Right cardiac atrium (tissue), 5 donors: Measurements from ENCODE around the gene HTR3A. TPM values are rescaled to one million over a fixed set of nuclear protein-coding genes. Genes with fewer than 3 reads are reported as not detected.
A peak's percentile ranks its signal among the peaks of the same experiment; 100 is the strongest.

ENCODE experiments used
- ATAC-seq, 2 donors: fragments of 200-7000 bp; cut with Tn5 transposase; one replicate each; pipeline versions ENCODE4 v1.8.0 to v1.9.1; 2020; ENCODE audit warnings: moderate library complexity in 2 of 2, mild to moderate bottlenecking in 1 of 2
- DNase-seq, 3 donors: peaks; one replicate each; pipeline ENCODE4 v3.0.0-alpha.2; 2020
- H3K27ac ChIP-seq: one replicate; pipeline ENCODE4 v1.5.1; 2013; ENCODE audit warnings: mild to moderate bottlenecking, low read length, control low read depth, moderate library complexity
- H3K27me3 ChIP-seq: one replicate; pipeline ENCODE4 v1.6.1; 2013; ENCODE audit not compliant: control insufficient read depth, insufficient read depth
- H3K4me1 ChIP-seq: one replicate; pipeline ENCODE4 v1.6.1; 2013; ENCODE audit warnings: low read length; ENCODE audit not compliant: control insufficient read depth, insufficient read depth
- H3K4me3 ChIP-seq: one replicate; pipeline ENCODE4 v1.5.1; 2013; ENCODE audit warnings: low read length, control low read depth
- H3K9me3 ChIP-seq: one replicate; pipeline ENCODE4 v1.6.1; 2013; ENCODE audit warnings: low read length; ENCODE audit not compliant: control insufficient read depth
- WGBS: extraction: QIAGEN DNeasy Blood & Tissue Kit; methylation state at CpG from one replicate; pipeline ENCODE4 v1.1.7; 2013; 5-methylcytosine and 5-hydroxymethylcytosine counted together
- intact Hi-C, 4 donors: fragments of 100-400 bp; cut with DNase I; formaldehyde crosslinking; loops; one replicate each; pipeline versions ENCODE4 v1.11.0 to v1.14.0; 2022 to 2023
- polyA plus RNA-seq: library from polyadenylated mRNA; stranded (reverse); fragments of 200-250 nt; gene quantifications from one replicate; pipeline ENCODE4 v1.2.3, GENCODE V29; 2013
- total RNA-seq, 4 donors: library from RNA; stranded (reverse); fragmentation: NEBNext Ultra II Directional; extraction: Animal tissue kit (Norgen Biotek cat#: 25700); gene quantifications; one replicate each; pipeline ENCODE4 v1.2.1, GENCODE V29; 2021
- donor health status: healthy with polysubstance abuse.
- donor health status: DM: no; HTN: yes; CAD: no.
- donor health status: DM: no; HTN: no; CAD: no.
- donor health status: DM: no; HTN: yes; CAD: no; lungs with severe emphysema.
- donor health status: DM: yes; HTN: yes; CAD: no.

Gene HTR3A
- total and polyA plus RNA-seq, 5 donors, result 0.09 TPM; not detected in 4

GRCh38 chr11:114034956-114035355 is 60.0 kb downstream of the HTR3A start:
- Histone ChIP-seq H3K4me3 (no peak overlapping the region), H3K9me3 (no peaks in the 10 kb centered on the region), H3K4me1 (no peaks in the 10 kb centered on the region), H3K27ac (no peak overlapping the region), H3K27me3 (no peaks in the 10 kb centered on the region)
- no peak for ATAC-seq
- 87% methylated on average over 11 of the region's 11 CpGs for WGBS
- intact Hi-C loops, result loop anchor here in 2 of 4 donors (5.0 kb wide), 3 partner anchors 147 to 227 kb away; no protein-coding TSS in a partner anchor
- no peak for DNase-seq

DNA sequence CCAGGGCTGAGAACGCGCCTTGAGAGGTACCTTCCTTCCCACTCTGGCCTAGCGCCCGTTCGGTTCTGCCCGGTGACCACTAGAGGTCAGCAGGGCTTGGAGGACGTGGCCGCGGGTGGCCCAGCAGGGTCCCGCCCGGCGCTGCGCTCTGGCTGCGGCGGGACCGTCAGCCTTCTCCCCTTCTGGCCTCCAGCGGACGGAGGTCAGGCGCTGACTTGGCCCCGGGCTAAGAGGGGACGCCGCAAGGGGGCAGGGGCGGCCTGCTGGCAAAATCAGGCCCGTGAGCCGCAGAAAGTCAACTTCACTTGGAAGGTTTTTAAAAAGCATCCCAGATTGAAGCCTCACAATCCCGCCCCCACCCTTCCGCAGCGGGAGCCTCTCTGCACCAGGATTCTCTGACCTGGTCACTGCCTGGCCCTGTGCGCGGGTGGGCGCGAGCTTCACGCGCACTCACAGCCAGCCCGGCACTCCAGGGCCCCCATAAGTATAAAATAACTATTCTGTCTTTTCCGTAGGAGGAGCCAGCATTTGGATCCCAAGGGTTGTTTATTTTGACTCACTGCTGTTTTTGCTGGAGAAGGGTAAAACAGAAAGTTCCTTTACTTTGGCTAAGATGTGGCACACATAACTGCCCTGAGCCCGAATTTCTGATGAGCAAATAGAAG is 61.4 kb downstream of the HTR3A start:
- Histone ChIP-seq H3K27me3 (no peaks in the 10 kb centered on the region), H3K4me3 (peak overlapping the region; percentile 15), H3K4me1 (peaks cover 2% of the 10 kb centered on the region), H3K9me3 (no peaks in the 10 kb centered on the region), H3K27ac (peak overlapping the region; percentile 38)
- peak; percentile 88 to 94 (median 94) for DNase-seq
- ATAC-seq, result peak; percentile 94 to 96
- intact Hi-C loops, result loop anchor here in 3 of 4 donors (2.0 to 5.0 kb wide), 4 partner anchors 146 to 226 kb away; no protein-coding TSS in a partner anchor
- WGBS, result 3% methylated on average over 37 of the region's 37 CpGs

- H3K9me3 ChIP-seq, result no peaks in the 10 kb centered on the region
- H3K4me1 ChIP-seq, result peaks cover 2% of the 10 kb centered on the region
- no peaks in the 10 kb centered on the region for H3K27me3 ChIP-seq
- WGBS, result 95% methylated on average over 3 of the region's 3 CpGs
- no peak overlapping the region for H3K27ac ChIP-seq
- intact Hi-C loops, result loop anchor here in 3 of 4 donors (2.0 to 5.0 kb wide), 4 partner anchors 145 to 225 kb away; no protein-coding TSS in a partner anchor
- ATAC-seq (peak in 1 of 2 donors; percentile 3), DNase-seq (no peak)
- H3K4me3 ChIP-seq, result no peak overlapping the region
Measured at GRCh38 chr11:114036958-114037357, 62.0 kb downstream of the HTR3A start.

GRCh38 chr11:114039551-114039950 is 64.6 kb downstream of the HTR3A start:
- ATAC-seq (no peak), DNase-seq (no peak)
- WGBS, result 79% methylated on average over 3 of the region's 3 CpGs
- Histone ChIP-seq H3K4me1 (peaks cover 4% of the 10 kb centered on the region), H3K9me3 (no peaks in the 10 kb centered on the region), H3K4me3 (no peak overlapping the region), H3K27ac (no peak overlapping the region), H3K27me3 (no peaks in the 10 kb centered on the region)
- intact Hi-C loops, result loop anchor here in 2 of 4 donors (5.0 kb wide), 3 partner anchors 143 to 223 kb away; no protein-coding TSS in a partner anchor

Other genes starting within 250 kb of the HTR3A start
- 10 to 100 TPM in 1 of 4 donors, 1 to 10 TPM in 3; 9.1 to 10.2 (median 9.5) TPM for gene ZW10, start 201.4 kb upstream of the HTR3A start, total RNA-seq
- 4.2 TPM for gene ZW10, start 201.4 kb upstream of the HTR3A start, polyA plus RNA-seq
- gene CLDN25, start 195.3 kb upstream of the HTR3A start, total RNA-seq, result not detected
- gene CLDN25, start 195.3 kb upstream of the HTR3A start, polyA plus RNA-seq, result not detected
- gene USP28, start 99.5 kb upstream of the HTR3A start, total RNA-seq, result 100 to 1,000 TPM in 2 of 4 donors, 10 to 100 TPM in 2; 93.6 to 109 (median 99.9) TPM
- gene USP28, start 99.5 kb upstream of the HTR3A start, polyA plus RNA-seq, result 39.8 TPM
- gene HTR3B, start 70.3 kb upstream of the HTR3A start, total RNA-seq, result not detected
- gene HTR3B, start 70.3 kb upstream of the HTR3A start, polyA plus RNA-seq, result not detected
- 10 to 100 TPM; 61.5 to 89.7 (median 79.4) TPM for gene ZBTB16, start 84.6 kb downstream of the HTR3A start, total RNA-seq
- 49.8 TPM for gene ZBTB16, start 84.6 kb downstream of the HTR3A start, polyA plus RNA-seq